ENCODE measurements around the gene GDPGP1. TPM values are rescaled to one million over a fixed set of nuclear protein-coding genes. Genes with fewer than 3 reads are reported as not detected.

GDPGP1 gene
- total and polyA plus RNA-seq, 9 of the 15 experiments (the other 6 are each of a cell fraction or from before 2014, with no cell fraction given): 0.78 to 6.1 (median 2.8) TPM

DNA sequence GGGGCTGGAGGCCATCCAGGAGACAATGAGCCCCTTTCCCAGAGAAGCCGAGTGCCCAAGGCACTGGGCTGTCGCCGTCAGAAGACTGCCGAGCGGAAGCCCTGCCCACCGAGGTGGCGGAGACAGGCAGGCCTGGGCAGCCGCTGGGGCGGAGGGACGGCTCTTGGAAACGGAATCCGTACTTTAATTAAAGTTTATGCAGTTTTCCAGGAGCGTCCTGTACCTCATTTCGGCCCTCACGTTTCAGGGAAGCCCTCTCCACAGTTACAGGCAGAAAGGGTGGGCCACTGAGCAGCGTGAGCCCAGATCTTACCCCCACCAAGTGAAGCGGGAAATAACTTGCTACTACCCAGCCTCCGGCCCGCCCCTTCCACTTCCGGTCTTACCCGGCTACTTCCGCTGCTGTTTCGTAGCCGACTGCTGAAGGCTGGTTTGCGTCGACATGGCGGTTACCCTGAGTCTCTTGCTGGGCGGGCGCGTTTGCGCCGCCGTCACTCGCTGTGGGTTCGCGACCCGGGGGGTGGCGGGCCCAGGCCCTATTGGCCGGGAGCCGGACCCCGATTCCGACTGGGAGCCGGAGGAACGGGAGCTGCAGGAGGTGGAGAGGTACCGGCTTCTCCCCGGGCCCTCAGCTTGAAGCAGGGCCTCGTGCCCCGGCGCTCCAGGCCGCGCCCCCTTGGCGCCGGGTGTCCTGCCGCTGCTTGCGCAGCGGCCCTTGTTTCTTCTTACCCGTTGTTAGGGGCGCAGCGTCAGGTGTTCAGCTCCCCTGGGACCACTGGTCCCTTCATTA is 31.5 kb downstream of the GDPGP1 start, which contains the start of gene NGRN (continued):
- TF ChIP-seq HDAC1 (IDR thresholded peaks at IDR 0.05): peak in 1 of 2 experiments; percentile 93; a peak in 2 of 4 replicates
- peak; percentile 93 for TF ChIP-seq CBX1 (IDR thresholded peaks at IDR 0.05; ENCODE audit: low read depth)
- TF ChIP-seq ETS1 (conservative IDR thresholded peaks at IDR 0.05; ENCODE audit: control insufficient read depth, low read depth, low read length): peak; percentile 40; the same call in 1 of the 2 replicates
- TF ChIP-seq ZNF253 (CRISPR knock-in tag; conservative IDR thresholded peaks at IDR 0.05): no peak
- TF ChIP-seq PHF8 (IDR thresholded peaks at IDR 0.05; ENCODE audit: borderline replicate concordance, low read length): peak; percentile 89
- peak; percentile 22 for TF ChIP-seq DIDO1 (tag; IDR thresholded peaks at IDR 0.05; ENCODE audit: low read depth)
- TF ChIP-seq, protein P1, sequence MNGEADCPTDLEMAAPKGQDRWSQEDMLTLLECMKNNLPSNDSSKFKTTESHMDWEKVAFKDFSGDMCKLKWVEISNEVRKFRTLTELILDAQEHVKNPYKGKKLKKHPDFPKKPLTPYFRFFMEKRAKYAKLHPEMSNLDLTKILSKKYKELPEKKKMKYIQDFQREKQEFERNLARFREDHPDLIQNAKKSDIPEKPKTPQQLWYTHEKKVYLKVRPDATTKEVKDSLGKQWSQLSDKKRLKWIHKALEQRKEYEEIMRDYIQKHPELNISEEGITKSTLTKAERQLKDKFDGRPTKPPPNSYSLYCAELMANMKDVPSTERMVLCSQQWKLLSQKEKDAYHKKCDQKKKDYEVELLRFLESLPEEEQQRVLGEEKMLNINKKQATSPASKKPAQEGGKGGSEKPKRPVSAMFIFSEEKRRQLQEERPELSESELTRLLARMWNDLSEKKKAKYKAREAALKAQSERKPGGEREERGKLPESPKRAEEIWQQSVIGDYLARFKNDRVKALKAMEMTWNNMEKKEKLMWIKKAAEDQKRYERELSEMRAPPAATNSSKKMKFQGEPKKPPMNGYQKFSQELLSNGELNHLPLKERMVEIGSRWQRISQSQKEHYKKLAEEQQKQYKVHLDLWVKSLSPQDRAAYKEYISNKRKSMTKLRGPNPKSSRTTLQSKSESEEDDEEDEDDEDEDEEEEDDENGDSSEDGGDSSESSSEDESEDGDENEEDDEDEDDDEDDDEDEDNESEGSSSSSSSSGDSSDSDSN (IDR thresholded peaks at IDR 0.05; ENCODE audit: borderline replicate concordance in 1 of 2, low read depth in 2 of 2, low read length in 2 of 2): peak; percentile 90; a peak in 3 of 4 replicates
- TF ChIP-seq, protein P2, sequence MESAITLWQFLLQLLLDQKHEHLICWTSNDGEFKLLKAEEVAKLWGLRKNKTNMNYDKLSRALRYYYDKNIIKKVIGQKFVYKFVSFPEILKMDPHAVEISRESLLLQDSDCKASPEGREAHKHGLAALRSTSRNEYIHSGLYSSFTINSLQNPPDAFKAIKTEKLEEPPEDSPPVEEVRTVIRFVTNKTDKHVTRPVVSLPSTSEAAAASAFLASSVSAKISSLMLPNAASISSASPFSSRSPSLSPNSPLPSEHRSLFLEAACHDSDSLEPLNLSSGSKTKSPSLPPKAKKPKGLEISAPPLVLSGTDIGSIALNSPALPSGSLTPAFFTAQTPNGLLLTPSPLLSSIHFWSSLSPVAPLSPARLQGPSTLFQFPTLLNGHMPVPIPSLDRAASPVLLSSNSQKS (CRISPR knock-in tag; IDR thresholded peaks at IDR 0.05): no peak
- 0 out of 2 replicates have a peak, but pooled peaks have one; percentile 2 for TF ChIP-seq TCF3 (CRISPR knock-in tag; IDR thresholded peaks at IDR 0.05)
- TF ChIP-seq RFX1 (IDR thresholded peaks at IDR 0.05): no peak
- TF ChIP-seq, protein P3, sequence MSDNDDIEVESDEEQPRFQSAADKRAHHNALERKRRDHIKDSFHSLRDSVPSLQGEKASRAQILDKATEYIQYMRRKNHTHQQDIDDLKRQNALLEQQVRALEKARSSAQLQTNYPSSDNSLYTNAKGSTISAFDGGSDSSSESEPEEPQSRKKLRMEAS (CRISPR knock-in tag; IDR thresholded peaks at IDR 0.05): peak; percentile 90
- TF ChIP-seq POLR2B (IDR thresholded peaks at IDR 0.05; ENCODE audit: low read depth, partially characterized antibody): peak; percentile 92
- peak; percentile 56 for TF ChIP-seq PKNOX1 (IDR thresholded peaks at IDR 0.05)
- TF ChIP-seq SMAD4 (CRISPR knock-in tag; conservative IDR thresholded peaks at IDR 0.05): peak; percentile 58
- peak; percentile 23 for TF ChIP-seq LCOR (CRISPR knock-in tag; IDR thresholded peaks at IDR 0.05)
- TF ChIP-seq ZBTB11 (CRISPR knock-in tag; IDR thresholded peaks at IDR 0.05): peak in 2 of 3 experiments; percentile 11 to 77; a peak in 3 of 6 replicates

Data from K562 (cell line).